Mucosa of rectum (tissue), 2 donors: ENCODE results near the gene NSUN4.
"Not testable (repeated sequence)": the region's sequence is repeated elsewhere in the genome, so short reads cannot be mapped to it uniquely, and the experiment has no call there.

Source experiments
- H3K27ac ChIP-seq, 2 donors: one replicate each; pipeline ENCODE4 v1.7.0; 2013; ENCODE audit warnings: inconsistent platforms in 2 of 2, low read depth in 2 of 2, low read length in 2 of 2
- H3K27me3 ChIP-seq, 2 donors: one replicate each; pipeline ENCODE4 v1.7.0; 2013; ENCODE audit warnings: low read length in 2 of 2; ENCODE audit not compliant: control insufficient read depth in 2 of 2, insufficient read depth in 2 of 2
- H3K36me3 ChIP-seq, 2 donors: one replicate each; pipeline ENCODE4 v1.7.0; 2013; ENCODE audit warnings: low read length in 2 of 2; ENCODE audit not compliant: control insufficient read depth in 2 of 2, insufficient read depth in 2 of 2
- H3K4me1 ChIP-seq, 2 donors: one replicate each; pipeline ENCODE4 v1.7.0; 2013; ENCODE audit warnings: low read length in 2 of 2, mild to moderate bottlenecking in 1 of 2; ENCODE audit not compliant: control insufficient read depth in 2 of 2, insufficient read depth in 2 of 2
- H3K4me3 ChIP-seq, 2 donors: one replicate each; pipeline ENCODE4 v1.7.0; 2013; ENCODE audit warnings: low read length in 2 of 2
- H3K9ac ChIP-seq, 2 donors: one replicate each; pipeline ENCODE4 v1.7.0; 2013; ENCODE audit warnings: low read length in 2 of 2, low read depth in 1 of 2, mild to moderate bottlenecking in 1 of 2
- H3K9me3 ChIP-seq, 2 donors: one replicate each; pipeline ENCODE4 v1.7.0; 2013; ENCODE audit warnings: low read length in 2 of 2; ENCODE audit not compliant: control insufficient read depth in 2 of 2
- donor health status: healthy.
- donor health status: Normal muscosa, but diverticular disease.

The NSUN4 gene

DNA sequence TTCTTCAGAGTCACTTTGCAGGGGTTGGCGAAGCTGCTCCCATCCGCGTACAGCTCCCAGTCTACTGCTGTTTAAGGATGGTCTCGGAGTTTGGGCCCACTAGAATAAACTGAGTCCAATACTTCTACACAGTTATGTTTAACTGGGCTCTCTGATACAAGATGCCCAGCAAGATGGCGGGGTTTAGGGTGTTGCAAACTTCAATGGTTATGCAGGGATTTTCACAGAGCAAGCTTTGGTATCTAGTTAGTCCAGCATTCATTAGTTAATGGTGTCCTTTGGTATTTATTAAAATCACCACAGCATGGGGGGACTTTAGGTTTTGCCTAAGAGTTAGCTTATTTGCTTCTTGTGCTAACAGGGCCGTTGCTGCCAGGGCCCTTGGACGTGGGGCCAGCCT is 12.4 kb upstream of the NSUN4 start:
- H3K27me3 ChIP-seq, H3K4me1 ChIP-seq, H3K9ac ChIP-seq, H3K36me3 ChIP-seq, H3K27ac ChIP-seq, H3K4me3 ChIP-seq, H3K9me3 ChIP-seq: not testable (repeated sequence)

DNA sequence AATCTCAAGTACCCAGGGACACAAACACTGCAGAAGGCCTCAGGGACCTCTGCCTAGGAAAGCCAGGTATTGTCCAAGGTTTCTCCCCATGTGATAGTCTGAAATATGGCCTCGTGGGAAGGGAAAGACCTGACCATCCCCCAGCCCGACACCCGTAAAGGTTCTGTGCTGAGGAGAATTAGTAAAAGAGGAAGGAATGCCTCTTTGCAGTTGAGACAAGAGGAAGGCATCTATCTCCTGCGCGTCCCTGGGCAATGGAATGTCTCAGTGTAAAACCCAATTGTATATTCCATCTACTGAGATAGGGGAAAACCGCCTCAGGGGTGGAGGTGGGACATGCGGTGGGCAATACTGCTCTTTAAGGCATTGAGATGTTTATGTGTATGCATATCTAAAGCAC is 10.8 kb upstream of the NSUN4 start:
- H3K27ac ChIP-seq, H3K36me3 ChIP-seq, H3K27me3 ChIP-seq, H3K9ac ChIP-seq, H3K4me3 ChIP-seq, H3K4me1 ChIP-seq, H3K9me3 ChIP-seq: not testable (repeated sequence)

DNA sequence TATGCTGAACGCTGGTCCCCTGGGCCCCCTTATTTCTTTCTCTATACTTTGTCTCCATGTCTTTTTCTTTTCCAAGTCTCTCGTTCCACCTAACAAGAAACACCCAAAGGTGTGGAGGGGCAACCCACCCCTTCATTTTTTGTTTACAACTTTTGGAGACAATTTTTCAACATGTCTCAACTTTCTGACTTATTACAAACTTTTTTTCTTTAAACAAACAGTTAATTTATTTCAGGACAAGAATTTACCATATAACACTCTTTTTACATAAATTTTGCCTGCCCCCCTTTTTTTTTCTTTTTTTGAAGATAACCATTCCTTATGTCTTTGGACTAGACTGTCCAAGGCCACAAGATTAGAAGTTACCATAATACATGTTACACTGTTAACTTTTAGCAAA is 10.2 kb upstream of the NSUN4 start:
- H3K9ac ChIP-seq, H3K9me3 ChIP-seq, H3K4me1 ChIP-seq, H3K27me3 ChIP-seq, H3K4me3 ChIP-seq, H3K36me3 ChIP-seq, H3K27ac ChIP-seq: not testable (repeated sequence)

DNA sequence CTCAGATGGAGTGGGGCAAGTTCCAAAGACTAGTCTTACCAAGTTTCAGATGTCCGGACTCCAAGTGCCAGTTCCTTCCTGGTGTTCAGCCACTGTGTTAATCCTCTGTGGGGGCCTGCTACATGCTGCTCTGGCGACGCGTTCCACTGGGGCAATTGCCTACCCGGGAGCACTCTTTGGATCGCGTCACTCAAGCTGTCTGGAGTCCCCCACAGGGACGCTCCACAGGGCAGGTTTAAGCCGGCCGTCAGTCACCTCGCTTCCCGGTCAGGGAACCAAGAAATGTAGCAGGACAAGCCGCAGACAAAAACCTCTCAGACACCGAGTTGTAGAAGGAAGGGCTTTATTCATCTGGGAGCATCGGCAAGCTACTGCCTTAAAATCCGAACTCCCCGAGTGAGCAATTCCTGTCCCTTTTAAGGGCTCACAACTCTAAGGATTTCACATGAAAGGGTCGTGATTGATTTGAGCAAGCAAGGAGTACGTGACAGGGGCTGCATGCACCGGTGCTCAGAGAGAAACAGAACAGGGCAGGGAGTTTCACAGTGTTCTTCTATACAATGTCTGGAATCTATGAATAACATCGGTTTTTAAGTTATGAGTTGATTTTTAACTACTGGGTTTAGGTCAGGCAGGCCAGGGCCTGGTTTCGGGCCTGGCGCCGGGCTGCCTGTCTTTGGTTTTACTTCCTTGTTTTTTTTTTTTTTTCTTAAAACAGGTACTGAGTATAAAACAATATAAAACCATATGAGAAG is 8.6 kb upstream of the NSUN4 start:
- not testable (repeated sequence) for H3K4me1 ChIP-seq, H3K36me3 ChIP-seq, H3K4me3 ChIP-seq, H3K27me3 ChIP-seq, H3K9me3 ChIP-seq
- Histone ChIP-seq H3K9ac (peak overlapping the region in 1 of 2 donors; percentile 28), H3K27ac (peak overlapping the region in 1 of 2 donors; percentile 35)

DNA sequence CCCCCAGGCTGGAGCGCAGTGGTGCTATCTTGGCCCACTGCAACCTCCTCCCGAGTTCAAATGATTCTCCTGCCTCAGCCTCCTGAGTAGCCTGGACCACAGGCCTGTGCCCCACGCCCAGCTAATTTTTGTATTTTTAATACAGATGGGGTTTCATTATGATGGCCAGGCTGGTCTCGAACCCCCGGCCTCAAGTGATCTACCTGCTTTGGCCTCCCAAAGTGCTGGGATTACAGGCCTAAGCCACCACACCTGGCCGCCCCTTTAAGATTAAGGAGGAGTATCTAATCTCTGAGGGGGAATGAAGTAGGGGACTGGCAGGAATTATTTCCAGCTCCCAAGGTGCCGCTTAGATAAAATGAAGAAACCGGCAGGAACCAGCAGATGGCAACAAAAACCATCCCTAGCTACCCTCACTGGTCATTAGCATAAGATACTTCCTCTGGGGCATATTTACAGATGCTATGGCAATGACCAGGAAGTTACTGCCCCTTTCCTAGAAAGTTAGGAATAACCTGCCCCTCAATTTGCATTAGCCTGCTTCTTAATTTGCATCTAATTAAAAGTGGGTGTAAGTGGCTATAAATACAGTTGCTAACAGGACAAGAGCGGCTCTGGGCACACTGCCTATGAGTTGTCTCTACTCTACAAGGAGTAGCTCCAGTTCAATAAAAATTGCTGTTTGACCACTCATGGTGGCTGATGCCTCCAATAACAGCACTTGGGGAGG is 7.1 kb upstream of the NSUN4 start:
- Histone ChIP-seq H3K9me3 (no peaks in the 10 kb centered on the region), H3K9ac (no peak overlapping the region)

DNA sequence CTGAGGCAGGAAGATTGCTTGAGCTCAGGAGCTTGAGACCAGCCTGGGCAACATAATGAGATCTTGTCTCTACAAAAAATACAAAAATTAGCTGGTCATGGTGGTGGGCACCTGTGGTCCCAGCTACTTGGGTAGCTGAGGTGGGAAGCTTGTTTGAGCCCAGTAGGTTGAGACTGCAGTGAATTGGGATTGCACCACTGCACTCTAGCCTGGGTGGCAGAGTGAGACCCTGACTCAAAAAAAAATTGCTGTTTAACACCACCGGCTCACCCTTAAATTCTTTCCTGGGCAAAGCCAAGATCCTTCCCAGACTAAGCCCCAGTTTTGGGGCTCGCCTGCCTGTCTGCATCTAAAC is 6.6 kb upstream of the NSUN4 start:
- Histone ChIP-seq H3K27me3 (no peaks in the 10 kb centered on the region), H3K36me3 (no peaks in the 10 kb centered on the region)

More for the DNA sequence above, 7.1 kb upstream of the NSUN4 start:
- peaks cover 0 to 3% of the 10 kb centered on the region in 2 donors for H3K4me1 ChIP-seq
- H3K36me3 ChIP-seq, result no peaks in the 10 kb centered on the region
- no peaks in the 10 kb centered on the region for H3K27me3 ChIP-seq
- H3K4me3 ChIP-seq, result no peak overlapping the region
- H3K27ac ChIP-seq, result no peak overlapping the region

DNA sequence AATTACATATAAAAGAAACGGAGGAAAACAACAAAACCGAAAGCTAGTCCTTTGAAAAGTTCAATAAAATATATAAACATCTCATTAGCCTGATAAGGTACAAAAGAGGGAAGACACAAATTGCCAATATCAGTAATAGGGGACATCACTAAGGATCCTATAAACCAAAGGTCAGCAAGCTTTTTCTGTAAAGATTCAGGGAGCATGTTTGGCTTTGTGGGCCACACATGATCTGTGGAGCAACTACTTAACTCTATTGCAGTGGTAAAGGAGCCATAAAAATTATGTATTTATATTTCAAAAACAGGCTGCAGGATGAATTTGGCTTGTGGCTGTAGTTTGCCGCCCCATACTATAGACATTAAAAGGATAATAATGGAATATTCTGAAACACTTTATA is 5.5 kb upstream of the NSUN4 start:
- no peak overlapping the region for H3K27ac ChIP-seq
- no peaks in the 10 kb centered on the region for H3K27me3 ChIP-seq
- H3K36me3 ChIP-seq, result no peaks in the 10 kb centered on the region
- no peak overlapping the region for H3K9ac ChIP-seq
- no peak overlapping the region for H3K4me3 ChIP-seq
- no peaks in the 10 kb centered on the region for H3K9me3 ChIP-seq
- peaks cover 4 to 5% of the 10 kb centered on the region in 2 donors for H3K4me1 ChIP-seq

More for the DNA sequence above, 6.6 kb upstream of the NSUN4 start:
- Histone ChIP-seq H3K9me3 (no peaks in the 10 kb centered on the region), H3K4me3 (no peak overlapping the region), H3K4me1 (peaks cover 0 to 3% of the 10 kb centered on the region in 2 donors), H3K27ac (no peak overlapping the region), H3K9ac (no peak overlapping the region)

DNA sequence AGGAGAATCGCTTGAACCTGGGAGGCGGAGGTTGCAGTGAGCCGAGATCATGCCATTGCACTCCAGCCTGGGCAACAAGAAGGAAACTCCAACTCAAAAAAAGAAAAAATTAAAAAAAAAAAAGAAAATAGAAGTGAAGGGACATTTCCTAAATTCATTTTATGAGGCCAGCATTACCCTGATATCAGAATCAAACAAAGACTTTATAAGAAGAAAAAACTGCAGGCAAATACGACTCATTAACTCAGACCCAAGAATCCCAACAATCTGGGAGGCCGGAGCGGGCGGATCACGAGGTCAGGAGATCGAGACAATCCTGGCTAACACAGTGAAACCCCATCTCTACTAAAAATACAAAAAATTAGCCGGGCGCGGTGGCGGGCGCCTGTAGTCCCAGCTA is 3.2 kb upstream of the NSUN4 start:
- H3K27me3 ChIP-seq, H3K36me3 ChIP-seq, H3K9me3 ChIP-seq, H3K4me3 ChIP-seq, H3K27ac ChIP-seq, H3K9ac ChIP-seq: not testable (repeated sequence)
- peaks cover 4 to 12% of the 10 kb centered on the region in 2 donors for H3K4me1 ChIP-seq

DNA sequence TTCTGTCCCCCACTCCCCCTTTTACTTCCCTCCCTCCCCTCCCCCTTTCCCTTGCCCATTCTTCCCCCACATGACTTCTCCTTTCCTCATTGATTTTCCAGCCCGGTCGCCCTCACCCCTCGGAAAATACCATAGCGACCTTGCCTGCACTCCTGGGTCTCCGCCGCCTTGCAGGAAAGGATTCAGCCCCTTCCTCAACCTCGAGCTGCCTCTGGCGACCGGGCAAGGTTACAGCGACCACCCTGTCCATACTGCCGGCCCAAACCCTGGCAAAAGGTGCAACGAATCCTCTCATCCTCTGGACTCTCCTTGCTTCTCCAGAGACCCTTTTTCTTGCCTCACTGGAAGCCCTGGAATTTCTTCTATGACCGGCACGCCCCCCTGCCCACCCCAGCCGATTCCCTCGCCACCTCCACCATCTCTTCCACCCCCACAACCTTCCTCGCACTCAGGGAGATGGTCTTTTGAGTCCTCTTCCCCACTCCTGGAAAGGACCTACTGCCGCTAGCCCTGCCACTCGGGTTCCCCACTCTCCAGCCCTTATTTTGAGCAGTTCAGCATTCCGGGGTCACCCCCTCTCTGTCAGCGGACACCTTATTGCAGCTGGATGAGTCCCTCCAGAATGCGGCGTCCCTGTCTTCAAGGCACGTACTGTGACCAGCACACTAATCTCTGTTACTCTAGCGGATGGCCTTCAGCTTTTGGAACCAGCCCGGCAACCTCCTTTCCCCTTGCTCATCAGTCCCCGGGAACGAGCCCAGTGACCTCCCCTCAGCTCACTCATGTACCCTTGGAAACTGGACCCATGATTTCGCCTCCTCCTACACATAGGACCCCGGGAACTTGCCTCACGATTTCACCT is 846 bp downstream of the NSUN4 start:
- Histone ChIP-seq H3K36me3 (peaks cover 13 to 21% of the 10 kb centered on the region in 2 donors), H3K4me1 (peaks cover 4 to 9% of the 10 kb centered on the region in 2 donors), H3K27me3 (no peaks in the 10 kb centered on the region), H3K9me3 (no peaks in the 10 kb centered on the region), H3K4me3 (peak overlapping the region; percentile 92 to 94), H3K9ac (peak overlapping the region; percentile 83 to 99), H3K27ac (peak overlapping the region; percentile 94 to 97)

DNA sequence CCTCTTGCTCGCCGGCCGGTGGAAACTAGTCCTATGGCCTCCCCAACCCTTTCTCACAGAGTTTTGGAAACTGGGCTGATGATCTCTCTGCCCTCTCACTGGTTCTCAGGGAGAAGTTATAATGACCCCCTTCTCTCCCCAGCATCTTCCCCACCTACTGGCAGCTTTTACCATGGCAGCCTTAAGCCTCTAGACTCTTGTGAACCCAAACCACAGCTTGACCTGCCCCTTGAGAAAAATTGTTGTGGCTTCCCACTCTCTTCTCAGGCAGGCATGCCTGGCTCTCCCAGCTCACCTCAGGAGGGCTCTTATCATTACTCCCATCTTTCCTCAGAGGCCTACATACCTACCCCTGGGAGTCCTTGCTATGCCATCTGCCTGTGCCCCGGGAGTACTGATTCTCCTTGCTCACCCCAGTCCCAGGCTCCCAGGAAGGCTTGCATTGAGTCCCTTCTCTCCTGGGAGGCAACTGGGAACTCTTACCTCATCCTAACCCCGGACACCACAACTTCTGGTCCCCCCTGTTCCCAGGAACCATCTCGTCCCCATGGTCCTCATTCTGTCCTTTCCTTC is 1.6 kb downstream of the NSUN4 start:
- Histone ChIP-seq H3K4me1 (peaks cover 4 to 9% of the 10 kb centered on the region in 2 donors), H3K4me3 (no peak overlapping the region), H3K9me3 (no peaks in the 10 kb centered on the region), H3K36me3 (peaks cover 17 to 28% of the 10 kb centered on the region in 2 donors), H3K9ac (no peak overlapping the region), H3K27me3 (no peaks in the 10 kb centered on the region), H3K27ac (no peak overlapping the region)
